Measurements from ENCODE around the gene STARD7. TPM values are rescaled to one million over a fixed set of nuclear protein-coding genes. Genes with fewer than 3 reads are reported as not detected.

Gene STARD7
- polyA plus RNA-seq, 4 donors: 44.5 to 123 (median 66.7) TPM

DNA sequence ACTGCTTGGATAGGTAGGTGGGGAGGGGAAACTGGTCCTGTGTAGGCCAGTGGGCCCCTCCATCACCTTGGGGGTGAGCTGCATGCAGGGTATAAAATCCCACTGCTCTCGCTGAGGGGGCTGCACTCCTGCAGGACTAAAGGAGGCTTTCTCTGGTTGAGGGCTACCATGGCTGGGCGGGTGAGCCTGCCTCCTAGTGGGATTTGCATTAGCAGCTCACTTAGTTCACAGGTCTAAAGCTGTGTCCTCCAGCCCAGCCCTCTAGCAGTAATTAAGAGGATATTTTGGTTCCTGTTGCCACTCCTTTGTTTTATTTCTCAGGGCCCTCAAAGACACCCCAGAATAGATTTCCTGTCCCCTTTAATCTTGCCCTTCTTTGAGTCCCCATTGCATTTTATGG is 32.6 kb upstream of the STARD7 start:
- peaks cover 2 to 30% (median 5%) of the 10 kb centered on the region in 3 donors for H3K4me1 ChIP-seq (ENCODE audit: control insufficient read depth in 3 of 3, insufficient read depth in 2 of 3, low read depth in 1 of 3, low read length in 2 of 3)
- WGBS, 3 donors: 84 to 90% (median 86%) methylated on average over 2 of the region's 2 CpGs
- H3K4me3 ChIP-seq (ENCODE audit: low read depth in 1 of 3, low read length in 3 of 3): no peak overlapping the region
- H3K27me3 ChIP-seq (ENCODE audit: control insufficient read depth in 3 of 3, insufficient read depth in 3 of 3, low read length in 3 of 3): no peaks in the 10 kb centered on the region
- peaks cover 0 to 35% (median 0%) of the 10 kb centered on the region in 3 donors for H3K36me3 ChIP-seq (ENCODE audit: control insufficient read depth in 3 of 3, insufficient read depth in 2 of 3, low read depth in 1 of 3, low read length in 3 of 3)
- no peak for DNase-seq
- H3K9me3 ChIP-seq (ENCODE audit: control insufficient read depth in 2 of 2, insufficient read depth in 1 of 2, low read depth in 1 of 2, low read length in 1 of 2): no peaks in the 10 kb centered on the region
- no peak for FAIRE-seq
- H3K27ac ChIP-seq (ENCODE audit: low read depth in 1 of 3, low read length in 2 of 3): peak overlapping the region in 1 of 3 donors; percentile 16

GRCh38 chr2:96240341-96241038 is 31.9 kb upstream of the STARD7 start:
- 89 to 94% (median 94%) methylated on average over 9 of the region's 9 CpGs for WGBS, 3 donors
- H3K27ac ChIP-seq (ENCODE audit: low read depth in 1 of 3, low read length in 2 of 3): no peak overlapping the region
- no peak for DNase-seq

GRCh38 chr2:96239745-96240264 is 31.2 kb upstream of the STARD7 start:
- H3K4me3 ChIP-seq (ENCODE audit: low read depth in 1 of 3, low read length in 3 of 3): no peak overlapping the region
- 94 to 96% (median 95%) methylated on average over 9 of the region's 9 CpGs for WGBS, 3 donors
- H3K27ac ChIP-seq (ENCODE audit: low read depth in 1 of 3, low read length in 2 of 3): no peak overlapping the region
- H3K9me3 ChIP-seq (ENCODE audit: control insufficient read depth in 2 of 2, insufficient read depth in 1 of 2, low read depth in 1 of 2, low read length in 1 of 2): no peaks in the 10 kb centered on the region
- H3K27me3 ChIP-seq (ENCODE audit: control insufficient read depth in 3 of 3, insufficient read depth in 3 of 3, low read length in 3 of 3): no peaks in the 10 kb centered on the region
- H3K36me3 ChIP-seq (ENCODE audit: control insufficient read depth in 3 of 3, insufficient read depth in 2 of 3, low read depth in 1 of 3, low read length in 3 of 3): peaks cover 0 to 28% (median 0%) of the 10 kb centered on the region in 3 donors
- no peak for DNase-seq
- H3K4me1 ChIP-seq (ENCODE audit: control insufficient read depth in 3 of 3, insufficient read depth in 2 of 3, low read depth in 1 of 3, low read length in 2 of 3): peaks cover 2 to 30% (median 5%) of the 10 kb centered on the region in 3 donors
- no peak for FAIRE-seq

More at GRCh38 chr2:96240341-96241038, 31.9 kb upstream of the STARD7 start:
- H3K4me3 ChIP-seq (ENCODE audit: low read depth in 1 of 3, low read length in 3 of 3): no peak overlapping the region
- H3K27me3 ChIP-seq (ENCODE audit: control insufficient read depth in 3 of 3, insufficient read depth in 3 of 3, low read length in 3 of 3): no peaks in the 10 kb centered on the region
- H3K9me3 ChIP-seq (ENCODE audit: control insufficient read depth in 2 of 2, insufficient read depth in 1 of 2, low read depth in 1 of 2, low read length in 1 of 2): no peaks in the 10 kb centered on the region
- peaks cover 0 to 30% (median 0%) of the 10 kb centered on the region in 3 donors for H3K36me3 ChIP-seq (ENCODE audit: control insufficient read depth in 3 of 3, insufficient read depth in 2 of 3, low read depth in 1 of 3, low read length in 3 of 3)
- no peak for FAIRE-seq
- H3K4me1 ChIP-seq (ENCODE audit: control insufficient read depth in 3 of 3, insufficient read depth in 2 of 3, low read depth in 1 of 3, low read length in 2 of 3): peaks cover 2 to 30% (median 5%) of the 10 kb centered on the region in 3 donors

GRCh38 chr2:96239091-96239490 is 30.5 kb upstream of the STARD7 start:
- no peaks in the 10 kb centered on the region for H3K27me3 ChIP-seq (ENCODE audit: control insufficient read depth in 3 of 3, insufficient read depth in 3 of 3, low read length in 3 of 3)
- peaks cover 0 to 28% (median 0%) of the 10 kb centered on the region in 3 donors for H3K36me3 ChIP-seq (ENCODE audit: control insufficient read depth in 3 of 3, insufficient read depth in 2 of 3, low read depth in 1 of 3, low read length in 3 of 3)
- H3K4me1 ChIP-seq (ENCODE audit: control insufficient read depth in 3 of 3, insufficient read depth in 2 of 3, low read depth in 1 of 3, low read length in 2 of 3): peaks cover 2 to 30% (median 5%) of the 10 kb centered on the region in 3 donors
- no peak overlapping the region for H3K4me3 ChIP-seq (ENCODE audit: low read depth in 1 of 3, low read length in 3 of 3)
- DNase-seq: no peak
- FAIRE-seq: no peak
- H3K9me3 ChIP-seq (ENCODE audit: control insufficient read depth in 2 of 2, insufficient read depth in 1 of 2, low read depth in 1 of 2, low read length in 1 of 2): no peaks in the 10 kb centered on the region
- H3K27ac ChIP-seq (ENCODE audit: low read depth in 1 of 3, low read length in 2 of 3): no peak overlapping the region
- WGBS, 3 donors: 79 to 83% (median 80%) methylated on average over 3 of the region's 3 CpGs

DNA sequence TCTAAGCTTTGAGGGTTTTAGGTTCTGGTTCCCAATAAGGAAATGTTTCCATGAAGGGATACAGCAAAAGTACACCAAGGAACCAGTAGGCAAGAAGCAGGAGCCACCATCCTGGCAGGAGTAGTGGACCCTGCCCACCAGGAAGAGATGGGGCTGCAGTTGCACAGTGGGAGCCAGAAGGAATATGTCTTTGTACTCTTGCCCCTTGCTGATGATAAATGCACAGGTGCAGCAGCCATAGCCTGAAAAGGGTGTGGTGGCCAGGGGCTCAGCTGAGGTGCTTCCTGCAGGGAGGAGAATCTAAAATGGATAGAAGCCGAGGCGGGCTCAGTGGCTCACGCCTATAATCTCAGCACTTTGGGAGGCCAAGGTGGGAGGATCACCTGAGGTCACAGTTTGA is 29.6 kb upstream of the STARD7 start:
- Histone ChIP-seq H3K36me3 (ENCODE audit: control insufficient read depth in 3 of 3, insufficient read depth in 2 of 3, low read depth in 1 of 3, low read length in 3 of 3) (peaks cover 0 to 26% (median 0%) of the 10 kb centered on the region in 3 donors), H3K27me3 (ENCODE audit: control insufficient read depth in 3 of 3, insufficient read depth in 3 of 3, low read length in 3 of 3) (no peaks in the 10 kb centered on the region), H3K4me3 (ENCODE audit: low read depth in 1 of 3, low read length in 3 of 3) (no peak overlapping the region), H3K27ac (ENCODE audit: low read depth in 1 of 3, low read length in 2 of 3) (peak overlapping the region in 1 of 3 donors; percentile 39), H3K9me3 (ENCODE audit: control insufficient read depth in 2 of 2, insufficient read depth in 1 of 2, low read depth in 1 of 2, low read length in 1 of 2) (no peaks in the 10 kb centered on the region), H3K4me1 (ENCODE audit: control insufficient read depth in 3 of 3, insufficient read depth in 2 of 3, low read depth in 1 of 3, low read length in 2 of 3) (peaks cover 2 to 30% (median 5%) of the 10 kb centered on the region in 3 donors)
- WGBS, 3 donors: 23 to 63% (median 61%) methylated on average over 3 of the region's 3 CpGs
- DNase-seq: peak; percentile 78 to 84
- FAIRE-seq: no peak

GRCh38 chr2:96236882-96237281 is 28.3 kb upstream of the STARD7 start:
- H3K36me3 ChIP-seq (ENCODE audit: control insufficient read depth in 3 of 3, insufficient read depth in 2 of 3, low read depth in 1 of 3, low read length in 3 of 3): peaks cover 0 to 25% (median 0%) of the 10 kb centered on the region in 3 donors
- WGBS, 3 donors: 97 to 100% (median 100%) methylated on average over 1 of the region's 1 CpG
- peaks cover 2 to 30% (median 5%) of the 10 kb centered on the region in 3 donors for H3K4me1 ChIP-seq (ENCODE audit: control insufficient read depth in 3 of 3, insufficient read depth in 2 of 3, low read depth in 1 of 3, low read length in 2 of 3)
- H3K9me3 ChIP-seq (ENCODE audit: control insufficient read depth in 2 of 2, insufficient read depth in 1 of 2, low read depth in 1 of 2, low read length in 1 of 2): no peaks in the 10 kb centered on the region
- H3K27me3 ChIP-seq (ENCODE audit: control insufficient read depth in 3 of 3, insufficient read depth in 3 of 3, low read length in 3 of 3): no peaks in the 10 kb centered on the region
- peak overlapping the region in 1 of 3 donors; percentile 48 for H3K27ac ChIP-seq (ENCODE audit: low read depth in 1 of 3, low read length in 2 of 3)
- H3K4me3 ChIP-seq (ENCODE audit: low read depth in 1 of 3, low read length in 3 of 3): no peak overlapping the region
- FAIRE-seq (no peak), DNase-seq (peak; percentile 84 to 87)

DNA sequence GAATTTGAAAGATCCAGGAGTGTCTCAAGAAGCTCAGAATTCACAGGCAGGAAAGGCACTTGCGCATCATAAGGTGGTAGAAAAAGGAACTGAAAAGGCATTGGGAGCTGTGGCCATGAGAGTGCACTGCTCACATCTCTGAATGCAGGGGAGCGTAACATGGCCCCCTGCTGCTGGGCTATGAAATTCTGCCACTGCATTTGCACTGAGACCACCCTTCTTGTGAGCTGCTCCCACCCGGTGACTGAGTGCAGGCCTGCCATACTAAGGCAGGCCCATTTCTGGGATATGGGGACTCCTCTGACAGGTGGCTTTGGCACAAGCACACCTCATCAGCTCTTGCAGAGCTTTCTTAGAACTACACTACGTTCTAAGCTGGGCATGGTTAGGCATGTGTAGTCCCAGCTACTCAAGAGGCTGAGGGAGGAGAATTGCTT is 25.3 kb upstream of the STARD7 start:
- FAIRE-seq (no peak), DNase-seq (no peak)
- WGBS, 3 donors: 84 to 89% (median 84%) methylated on average over 4 of the region's 4 CpGs
- H3K4me3 ChIP-seq (ENCODE audit: low read depth in 1 of 3, low read length in 3 of 3): no peak overlapping the region
- H3K36me3 ChIP-seq (ENCODE audit: control insufficient read depth in 3 of 3, insufficient read depth in 2 of 3, low read depth in 1 of 3, low read length in 3 of 3): peaks cover 0 to 6% (median 0%) of the 10 kb centered on the region in 3 donors
- peaks cover 0 to 25% (median 2%) of the 10 kb centered on the region in 3 donors for H3K4me1 ChIP-seq (ENCODE audit: control insufficient read depth in 3 of 3, insufficient read depth in 2 of 3, low read depth in 1 of 3, low read length in 2 of 3)
- no peaks in the 10 kb centered on the region for H3K27me3 ChIP-seq (ENCODE audit: control insufficient read depth in 3 of 3, insufficient read depth in 3 of 3, low read length in 3 of 3)
- H3K27ac ChIP-seq (ENCODE audit: low read depth in 1 of 3, low read length in 2 of 3): peak overlapping the region in 1 of 3 donors; percentile 19
- H3K9me3 ChIP-seq (ENCODE audit: control insufficient read depth in 2 of 2, insufficient read depth in 1 of 2, low read depth in 1 of 2, low read length in 1 of 2): no peaks in the 10 kb centered on the region

DNA sequence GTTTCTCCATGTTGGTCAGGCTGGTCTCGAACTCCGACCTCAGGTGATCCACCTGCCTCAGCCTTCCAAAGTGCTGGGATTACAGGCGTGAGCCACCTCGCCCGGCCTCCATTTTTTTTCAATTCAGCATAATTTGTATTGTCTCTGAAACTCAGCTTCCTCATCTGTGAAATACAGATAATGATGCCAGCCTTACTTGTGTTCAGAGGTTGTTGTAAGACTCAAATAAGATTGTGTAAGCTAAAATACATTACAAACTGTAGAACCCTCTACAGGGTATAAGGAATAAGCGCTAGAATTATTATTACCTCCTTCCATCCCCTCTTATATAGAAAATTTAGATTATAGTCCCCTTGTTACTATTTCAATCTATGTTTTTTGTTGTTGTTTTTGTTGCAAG is 24.8 kb upstream of the STARD7 start:
- H3K27ac ChIP-seq (ENCODE audit: low read depth in 1 of 3, low read length in 2 of 3): no peak overlapping the region
- no peaks in the 10 kb centered on the region for H3K27me3 ChIP-seq (ENCODE audit: control insufficient read depth in 3 of 3, insufficient read depth in 3 of 3, low read length in 3 of 3)
- DNase-seq (no peak), FAIRE-seq (no peak)
- H3K36me3 ChIP-seq (ENCODE audit: control insufficient read depth in 3 of 3, insufficient read depth in 2 of 3, low read depth in 1 of 3, low read length in 3 of 3): peaks cover 0 to 6% (median 0%) of the 10 kb centered on the region in 3 donors
- H3K4me3 ChIP-seq (ENCODE audit: low read depth in 1 of 3, low read length in 3 of 3): no peak overlapping the region
- H3K9me3 ChIP-seq (ENCODE audit: control insufficient read depth in 2 of 2, insufficient read depth in 1 of 2, low read depth in 1 of 2, low read length in 1 of 2): no peaks in the 10 kb centered on the region
- WGBS, 3 donors: 88 to 96% (median 94%) methylated on average over 6 of the region's 6 CpGs
- peaks cover 0 to 20% (median 2%) of the 10 kb centered on the region in 3 donors for H3K4me1 ChIP-seq (ENCODE audit: control insufficient read depth in 3 of 3, insufficient read depth in 2 of 3, low read depth in 1 of 3, low read length in 2 of 3)
